ENCODE data around the gene RBSN. TPM values are rescaled to one million over a fixed set of nuclear protein-coding genes. Genes with fewer than 3 reads are reported as not detected.

RBSN gene
- total RNA-seq, 1 experiment from 2014 or later: 20.7 TPM

DNA sequence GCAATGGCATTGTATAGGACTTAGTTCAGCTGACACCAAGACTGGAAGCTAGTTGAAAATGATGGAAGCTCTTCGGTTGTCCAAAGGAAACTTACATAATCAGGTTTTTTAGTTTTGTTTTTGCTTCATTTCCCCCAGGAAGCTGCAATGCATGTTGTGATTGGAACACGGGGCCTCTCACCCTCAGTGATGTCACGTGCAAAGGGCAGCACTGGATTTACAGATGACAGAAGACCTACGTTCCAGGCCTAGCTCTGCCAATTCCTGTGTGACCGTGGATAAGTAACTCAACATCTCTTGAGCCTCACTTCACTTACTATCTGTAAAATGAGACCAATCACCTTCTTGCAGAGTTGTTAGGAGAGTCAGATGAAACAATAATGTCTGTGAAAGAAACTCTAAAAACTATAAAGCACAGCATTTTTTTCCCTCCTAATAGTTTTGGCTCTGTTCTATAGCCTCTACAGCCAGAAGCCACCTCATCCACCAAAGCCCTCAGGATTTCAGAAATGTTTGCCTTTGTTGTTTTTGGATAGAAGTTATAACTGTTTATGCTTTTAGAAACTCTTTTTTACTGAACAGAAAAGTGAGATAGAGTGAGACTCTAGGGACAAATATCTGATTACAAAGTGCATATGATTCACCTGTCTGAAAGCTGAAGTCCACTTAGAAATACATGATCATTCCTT lies 4.6 kb downstream of the RBSN start:
- no peak for DNase-seq
- Histone ChIP-seq H2AFZ (no peak overlapping the region), H4K20me1 (ENCODE audit: insufficient read depth) (no peaks in the 10 kb centered on the region), H3K79me2 (ENCODE audit: low read depth) (peaks cover 26% of the 10 kb centered on the region), H3K4me2 (no peak overlapping the region), H3K27ac (no peak overlapping the region), H3K9me3 (ENCODE audit: insufficient read depth, low read depth) (no peaks in the 10 kb centered on the region), H3K4me1 (replicated peaks; ENCODE audit: insufficient read depth) (peaks cover 7% of the 10 kb centered on the region), H3F3A (ENCODE audit: insufficient read depth, low read depth) (peaks cover 3% of the 10 kb centered on the region; the same call in 1 of the 2 replicates), H3K36me3 (ENCODE audit: low read depth) (peaks cover 12% of the 10 kb centered on the region; the same call in 1 of the 2 replicates), H3K4me3 (no peak overlapping the region), H3K9me2 (ENCODE audit: insufficient read depth) (no peaks in the 10 kb centered on the region), H3K27me3 (ENCODE audit: insufficient read depth, low read depth) (no peaks in the 10 kb centered on the region)
- BruUV-seq (replicated peaks): no TSS peak
- TF ChIP-seq, protein P1, sequence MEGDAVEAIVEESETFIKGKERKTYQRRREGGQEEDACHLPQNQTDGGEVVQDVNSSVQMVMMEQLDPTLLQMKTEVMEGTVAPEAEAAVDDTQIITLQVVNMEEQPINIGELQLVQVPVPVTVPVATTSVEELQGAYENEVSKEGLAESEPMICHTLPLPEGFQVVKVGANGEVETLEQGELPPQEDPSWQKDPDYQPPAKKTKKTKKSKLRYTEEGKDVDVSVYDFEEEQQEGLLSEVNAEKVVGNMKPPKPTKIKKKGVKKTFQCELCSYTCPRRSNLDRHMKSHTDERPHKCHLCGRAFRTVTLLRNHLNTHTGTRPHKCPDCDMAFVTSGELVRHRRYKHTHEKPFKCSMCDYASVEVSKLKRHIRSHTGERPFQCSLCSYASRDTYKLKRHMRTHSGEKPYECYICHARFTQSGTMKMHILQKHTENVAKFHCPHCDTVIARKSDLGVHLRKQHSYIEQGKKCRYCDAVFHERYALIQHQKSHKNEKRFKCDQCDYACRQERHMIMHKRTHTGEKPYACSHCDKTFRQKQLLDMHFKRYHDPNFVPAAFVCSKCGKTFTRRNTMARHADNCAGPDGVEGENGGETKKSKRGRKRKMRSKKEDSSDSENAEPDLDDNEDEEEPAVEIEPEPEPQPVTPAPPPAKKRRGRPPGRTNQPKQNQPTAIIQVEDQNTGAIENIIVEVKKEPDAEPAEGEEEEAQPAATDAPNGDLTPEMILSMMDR (conservative IDR thresholded peaks at IDR 0.05): no peak
- no peak for TF ChIP-seq EZH2 (IDR thresholded peaks at IDR 0.05; ENCODE audit: low read depth)
- POLR2A ChIA-PET (ENCODE audit: unreplicated experiment): no interaction called here
- intact Hi-C loops (cut with micrococcal nuclease; ENCODE audit: unreplicated experiment): no loop called here
- CTCF ChIA-PET: interaction anchor here (0.6 kb wide), 1 partner anchor 1398 kb away, joined by 3 read pairs; no protein-coding TSS in a partner anchor

DNA sequence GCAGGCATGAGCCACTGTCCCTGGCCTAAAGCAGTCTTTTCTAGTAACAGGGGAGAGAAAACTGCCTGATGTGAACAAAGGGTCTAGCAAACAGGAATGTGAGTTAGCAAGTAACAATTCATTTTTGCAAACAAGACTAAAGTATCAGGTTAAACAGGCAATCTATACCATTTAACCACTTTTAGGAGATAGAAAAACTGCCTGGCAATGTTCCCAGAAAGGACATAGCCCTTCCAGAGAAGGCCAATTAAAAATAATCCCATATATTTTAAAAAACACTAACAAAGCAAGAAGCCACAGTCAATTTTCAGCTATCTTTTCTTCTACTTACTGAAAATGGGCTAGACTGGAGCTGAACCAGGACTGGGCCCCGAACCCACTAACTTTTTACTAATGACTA lies 6.3 kb downstream of the RBSN start:
- H3F3A ChIP-seq (ENCODE audit: insufficient read depth, low read depth): peaks cover 3% of the 10 kb centered on the region; the same call in 1 of the 2 replicates
- H3K9me3 ChIP-seq (ENCODE audit: insufficient read depth, low read depth): no peaks in the 10 kb centered on the region
- TF ChIP-seq, protein P1 (conservative IDR thresholded peaks at IDR 0.05): no peak
- H3K79me2 ChIP-seq (ENCODE audit: low read depth): peaks cover 14% of the 10 kb centered on the region
- no peak overlapping the region for H3K4me3 ChIP-seq
- POLR2A ChIA-PET (ENCODE audit: unreplicated experiment): no interaction called here
- H2AFZ ChIP-seq: no peak overlapping the region
- H3K36me3 ChIP-seq (ENCODE audit: low read depth): peaks cover 12% of the 10 kb centered on the region; the same call in 1 of the 2 replicates
- CTCF ChIA-PET: interaction anchor here (0.7 kb wide), 1 partner anchor 11 kb away, joined by 5 read pairs; no protein-coding TSS in a partner anchor
- no peak for DNase-seq
- no peaks in the 10 kb centered on the region for H3K27me3 ChIP-seq (ENCODE audit: insufficient read depth, low read depth)
- H3K4me2 ChIP-seq: no peak overlapping the region
- H4K20me1 ChIP-seq (ENCODE audit: insufficient read depth): no peaks in the 10 kb centered on the region
- H3K9me2 ChIP-seq (ENCODE audit: insufficient read depth): no peaks in the 10 kb centered on the region
- H3K4me1 ChIP-seq (replicated peaks; ENCODE audit: insufficient read depth): peaks cover 3% of the 10 kb centered on the region
- no TSS peak for BruUV-seq (replicated peaks)
- intact Hi-C loops (cut with micrococcal nuclease; ENCODE audit: unreplicated experiment): no loop called here
- H3K27ac ChIP-seq: no peak overlapping the region

DNA sequence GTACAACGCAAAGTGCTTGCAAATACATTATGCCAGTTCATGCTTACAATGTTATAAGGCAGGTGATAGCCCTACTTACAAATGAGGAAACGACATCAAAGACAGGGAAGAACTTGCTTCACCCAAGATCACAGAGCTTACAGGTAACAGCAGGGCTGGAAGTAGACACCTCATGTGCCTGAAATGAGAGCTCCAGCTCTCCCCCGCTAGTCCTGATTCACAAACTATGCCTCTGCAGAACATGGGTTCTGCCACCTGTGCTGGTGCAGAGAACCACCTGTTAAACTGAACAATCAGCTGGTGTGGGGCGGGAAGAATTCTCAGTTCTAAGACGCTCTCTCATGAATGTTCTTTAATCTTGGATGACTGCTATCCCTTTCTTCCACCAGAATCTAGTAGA lies 7.4 kb downstream of the RBSN start:
- no peak overlapping the region for H3K27ac ChIP-seq
- H3F3A ChIP-seq (ENCODE audit: insufficient read depth, low read depth): peaks cover 3% of the 10 kb centered on the region; the same call in 1 of the 2 replicates
- H3K4me2 ChIP-seq: no peak overlapping the region
- no peaks in the 10 kb centered on the region for H3K9me3 ChIP-seq (ENCODE audit: insufficient read depth, low read depth)
- DNase-seq: no peak
- POLR2A ChIA-PET (ENCODE audit: unreplicated experiment): no interaction called here
- no peaks in the 10 kb centered on the region for H3K9me2 ChIP-seq (ENCODE audit: insufficient read depth)
- CTCF ChIA-PET: no interaction called here
- H4K20me1 ChIP-seq (ENCODE audit: insufficient read depth): no peaks in the 10 kb centered on the region
- intact Hi-C loops (cut with micrococcal nuclease; ENCODE audit: unreplicated experiment): no loop called here
- no peaks in the 10 kb centered on the region for H3K27me3 ChIP-seq (ENCODE audit: insufficient read depth, low read depth)
- TF ChIP-seq EZH2 (IDR thresholded peaks at IDR 0.05; ENCODE audit: low read depth): no peak
- TF ChIP-seq, protein P1 (conservative IDR thresholded peaks at IDR 0.05): no peak
- peaks cover 12% of the 10 kb centered on the region; the same call in 1 of the 2 replicates for H3K36me3 ChIP-seq (ENCODE audit: low read depth)
- peaks cover 2% of the 10 kb centered on the region; the same call in 1 of the 2 replicates for H3K79me2 ChIP-seq (ENCODE audit: low read depth)
- H3K4me3 ChIP-seq: no peak overlapping the region
- BruUV-seq (replicated peaks): no TSS peak
- H2AFZ ChIP-seq: no peak overlapping the region
- no peaks in the 10 kb centered on the region for H3K4me1 ChIP-seq (replicated peaks; ENCODE audit: insufficient read depth)

All from PC-9 (cell line).